SIG-M5 treated with dmso at 0.1 percent for 504 hours (cell line): ENCODE data around the gene B4GALT5.

Experiments used
- DNase-seq: peaks from one replicate; lab custom pipeline; 2025; ENCODE audit not compliant: unreplicated experiment; lab: John Stamatoyannopoulos, UW

B4GALT5 gene

GRCh38 chr20:49610691-49611538, 102.8 kb downstream of the B4GALT5 start:
- peak; percentile 76 for DNase-seq

- DNase-seq, result peak; percentile 70
Observed at GRCh38 chr20:49608752-49609670, 104.7 kb downstream of the B4GALT5 start.

- no peak for DNase-seq
Observed at GRCh38 chr20:49607568-49607967, 106.1 kb downstream of the B4GALT5 start.

GRCh38 chr20:49603209-49603627, 110.5 kb downstream of the B4GALT5 start:
- DNase-seq, result peak; percentile 32

- no peak for DNase-seq
Observed at GRCh38 chr20:49602345-49603208, 111.1 kb downstream of the B4GALT5 start.

- DNase-seq, result no peak
Observed at GRCh38 chr20:49601153-49601924, 112.3 kb downstream of the B4GALT5 start.

- no peak for DNase-seq
Observed at GRCh38 chr20:49599746-49600113, 113.9 kb downstream of the B4GALT5 start.

GRCh38 chr20:49597825-49598395, 115.8 kb downstream of the B4GALT5 start:
- DNase-seq, result no peak

- peak; percentile 79 for DNase-seq
Observed at GRCh38 chr20:49595811-49596561, 117.7 kb downstream of the B4GALT5 start.

GRCh38 chr20:49595346-49595745, 118.3 kb downstream of the B4GALT5 start:
- no peak for DNase-seq

GRCh38 chr20:49594931-49595315, 118.8 kb downstream of the B4GALT5 start:
- DNase-seq, result no peak

- DNase-seq, result peak; percentile 97
Observed at GRCh38 chr20:49594143-49594930, 119.3 kb downstream of the B4GALT5 start.

- no peak for DNase-seq
Observed at GRCh38 chr20:49593466-49594142, 120.1 kb downstream of the B4GALT5 start.

- DNase-seq, result no peak
Observed at GRCh38 chr20:49592120-49592519, 121.6 kb downstream of the B4GALT5 start.

- DNase-seq, result no peak
Observed at GRCh38 chr20:49591217-49591865, 122.3 kb downstream of the B4GALT5 start.

GRCh38 chr20:49590163-49591017, 123.3 kb downstream of the B4GALT5 start:
- DNase-seq, result no peak
